NCI-H2081 treated with DMSO at 0.1 percent for 48 hours (cell line): Measurements from ENCODE around the gene FABP6.
"Not testable (repeated sequence)": the region's sequence is repeated elsewhere in the genome, so short reads cannot be mapped to it uniquely, and the experiment has no call there.

Experiments used
- DNase-seq: peaks from one replicate; lab custom pipeline; 2025; lab: John Stamatoyannopoulos, UW

FABP6 gene, protein sequence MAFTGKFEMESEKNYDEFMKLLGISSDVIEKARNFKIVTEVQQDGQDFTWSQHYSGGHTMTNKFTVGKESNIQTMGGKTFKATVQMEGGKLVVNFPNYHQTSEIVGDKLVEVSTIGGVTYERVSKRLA

DNA sequence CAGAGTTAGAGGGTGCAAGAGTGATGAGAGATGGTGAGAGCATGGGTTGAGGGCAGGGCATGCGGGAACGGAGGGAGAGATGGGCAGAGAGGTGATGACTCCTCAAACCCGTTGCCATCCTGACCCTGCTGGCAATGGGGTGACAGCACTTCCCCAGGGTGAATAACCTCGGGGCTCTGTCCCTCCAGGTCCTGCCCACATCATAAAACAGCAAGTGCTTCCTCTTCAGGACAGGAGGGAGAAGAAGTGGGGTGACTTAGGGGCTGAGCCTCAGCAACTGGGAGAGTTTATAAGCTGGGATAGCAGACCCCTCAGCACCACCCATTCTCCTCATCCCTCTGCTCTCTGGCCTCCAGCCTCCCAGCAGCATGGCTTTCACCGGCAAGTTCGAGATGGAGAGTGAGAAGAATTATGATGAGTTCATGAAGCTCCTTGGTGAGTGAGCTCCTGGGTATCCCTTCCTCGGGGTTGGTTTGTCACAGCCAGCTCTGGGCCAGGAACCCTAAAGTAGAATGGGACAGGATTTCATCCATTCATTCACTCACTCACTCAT, at the start of gene FABP6:
TSS of gene FABP6 (plus strand) at position 317 of the 553 bp plus-strand sequence. CDS start at position 369, 52 bp downstream.
- DNase-seq, result no peak

DNA sequence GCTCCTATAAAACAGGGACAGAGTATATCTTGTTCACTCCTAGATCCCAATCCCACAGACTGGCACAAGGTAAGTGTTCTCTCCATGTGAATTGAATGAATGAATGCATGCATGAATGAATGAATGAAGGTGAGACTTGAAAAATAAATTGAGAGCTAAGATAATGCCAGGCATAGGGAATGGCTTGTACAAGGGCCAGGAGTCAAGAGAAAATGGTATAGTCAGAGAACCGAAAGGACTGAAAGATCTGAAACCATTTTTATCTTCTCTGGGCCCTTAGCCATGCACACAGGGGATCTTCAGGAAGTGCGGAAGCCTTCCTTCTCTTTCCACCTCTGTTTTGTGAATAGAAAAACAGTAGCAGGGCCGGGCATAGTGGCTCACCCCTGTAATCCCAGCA, 48.4 kb upstream of the FABP6 start:
- no peak for DNase-seq

DNA sequence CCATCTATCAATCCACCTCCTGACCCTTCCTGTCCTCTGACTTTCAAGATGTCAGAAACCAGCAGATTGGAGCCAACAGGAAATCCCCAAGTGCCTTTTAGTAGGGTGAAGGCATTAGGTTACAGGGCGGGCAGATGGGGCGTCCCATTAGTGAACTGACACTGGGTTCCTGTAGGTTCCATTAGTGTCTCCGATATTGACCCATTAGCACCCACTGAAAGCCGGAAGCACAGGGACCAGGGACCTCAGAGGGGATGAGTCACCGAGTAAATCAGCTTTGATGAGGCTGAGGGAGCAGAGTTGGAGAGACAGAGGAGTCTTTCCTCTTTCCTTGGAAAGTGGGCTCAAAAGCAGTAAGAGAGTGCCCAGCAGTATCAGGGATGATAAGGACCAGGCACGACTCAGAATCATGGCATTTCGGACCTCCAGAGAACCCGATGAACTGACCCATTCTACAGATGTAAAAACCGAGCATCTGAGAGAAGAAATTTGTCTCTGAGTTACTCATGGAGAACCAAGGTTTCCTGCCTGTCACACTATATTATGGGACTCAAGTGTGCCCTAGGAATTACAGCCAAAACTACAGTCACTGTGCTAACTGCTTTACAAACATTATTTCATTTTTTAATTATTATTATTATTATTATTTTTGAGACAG, 47.2 kb upstream of the FABP6 start:
- no peak for DNase-seq

DNA sequence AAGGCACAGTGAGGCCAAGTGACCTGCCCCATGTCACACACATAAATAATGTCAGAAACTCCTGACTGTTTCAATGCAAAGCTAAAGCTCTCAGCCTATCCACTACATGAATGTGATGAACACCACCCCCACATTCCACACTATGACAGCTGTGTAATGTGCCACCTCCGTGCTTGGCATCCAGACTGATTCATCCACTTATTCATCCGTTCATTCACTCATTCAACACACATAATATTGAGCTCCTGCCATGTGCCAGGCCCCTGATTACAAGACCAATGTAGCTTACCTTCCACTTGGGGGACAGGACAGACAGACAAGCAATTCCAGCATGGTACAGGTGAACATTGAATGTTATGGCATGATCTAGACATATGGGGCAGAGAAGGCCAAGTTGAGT, 46.2 kb upstream of the FABP6 start:
- no peak for DNase-seq

DNA sequence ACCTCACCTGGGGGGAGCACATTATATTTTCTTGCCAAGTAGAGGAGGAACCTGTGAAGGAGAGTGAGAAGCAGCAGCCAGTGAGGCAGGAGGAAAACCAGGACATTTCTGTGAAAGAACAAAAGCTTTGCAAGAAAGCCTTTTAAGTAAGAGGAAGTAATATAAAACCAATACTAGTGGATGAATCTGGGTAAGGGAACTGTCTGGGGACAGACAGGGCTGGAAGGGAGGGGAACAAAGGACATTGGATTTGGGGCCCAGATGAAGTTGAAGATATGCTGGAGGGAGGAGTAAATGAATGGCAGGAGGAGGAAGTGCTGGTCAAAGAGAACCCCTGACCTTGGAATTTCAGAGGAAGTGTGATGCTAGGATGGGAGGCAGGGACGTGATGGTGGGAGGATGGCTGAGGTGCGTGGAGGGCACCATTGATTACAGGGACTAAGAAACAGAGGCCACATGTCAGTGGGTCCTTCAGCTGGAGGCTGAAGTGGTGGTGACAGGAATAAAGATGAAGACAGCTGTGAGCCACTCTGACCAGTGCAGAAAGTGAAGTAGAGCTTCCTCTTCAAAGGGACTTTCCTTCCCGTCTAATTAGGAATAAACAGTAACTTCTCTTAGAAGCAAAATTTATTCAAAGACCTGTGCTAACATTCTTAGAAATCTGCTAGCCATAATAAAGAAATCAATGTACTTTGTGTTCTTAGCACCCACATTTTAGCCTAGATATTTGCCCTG, 43.5 kb upstream of the FABP6 start:
- no peak for DNase-seq

DNA sequence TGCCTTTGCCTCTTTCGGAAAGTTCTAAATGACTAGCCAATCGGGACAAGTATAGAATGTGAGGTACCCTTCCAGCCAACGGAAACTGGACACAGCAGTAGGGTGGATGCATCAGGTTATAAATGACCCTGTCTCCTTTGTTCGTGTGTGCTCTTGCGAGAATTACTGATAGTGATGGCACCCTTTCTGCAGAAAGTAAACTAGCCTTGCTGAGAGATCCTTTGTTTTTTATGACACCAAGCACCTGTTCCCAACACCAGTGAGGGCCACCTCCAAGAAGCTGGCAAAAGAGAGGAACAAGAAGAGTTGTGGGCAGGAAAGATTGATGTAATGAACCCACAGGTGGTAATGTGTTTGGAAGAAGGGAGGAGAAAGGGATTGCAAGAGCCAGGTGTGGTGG, 42.8 kb upstream of the FABP6 start:
- DNase-seq, result no peak

DNA sequence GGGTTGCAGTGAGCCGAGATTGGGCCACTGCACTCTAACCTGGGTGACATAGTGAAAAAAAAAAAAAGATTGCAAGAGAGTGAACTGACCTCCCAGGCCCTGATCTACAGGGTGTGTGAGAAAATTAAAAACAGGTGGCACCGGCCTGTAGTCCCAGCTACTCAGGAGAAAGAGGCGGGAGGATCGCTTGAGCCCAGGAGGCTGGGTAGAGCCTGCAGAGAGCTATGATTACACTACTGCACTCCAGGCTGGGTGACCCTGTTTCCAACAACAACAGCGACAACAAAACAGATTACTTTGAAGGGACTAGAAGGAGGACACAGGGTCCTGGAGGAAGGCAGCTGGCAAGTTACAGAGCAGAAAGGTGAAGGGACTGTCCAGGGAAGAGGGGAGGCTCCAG, 42.2 kb upstream of the FABP6 start:
- no peak for DNase-seq

DNA sequence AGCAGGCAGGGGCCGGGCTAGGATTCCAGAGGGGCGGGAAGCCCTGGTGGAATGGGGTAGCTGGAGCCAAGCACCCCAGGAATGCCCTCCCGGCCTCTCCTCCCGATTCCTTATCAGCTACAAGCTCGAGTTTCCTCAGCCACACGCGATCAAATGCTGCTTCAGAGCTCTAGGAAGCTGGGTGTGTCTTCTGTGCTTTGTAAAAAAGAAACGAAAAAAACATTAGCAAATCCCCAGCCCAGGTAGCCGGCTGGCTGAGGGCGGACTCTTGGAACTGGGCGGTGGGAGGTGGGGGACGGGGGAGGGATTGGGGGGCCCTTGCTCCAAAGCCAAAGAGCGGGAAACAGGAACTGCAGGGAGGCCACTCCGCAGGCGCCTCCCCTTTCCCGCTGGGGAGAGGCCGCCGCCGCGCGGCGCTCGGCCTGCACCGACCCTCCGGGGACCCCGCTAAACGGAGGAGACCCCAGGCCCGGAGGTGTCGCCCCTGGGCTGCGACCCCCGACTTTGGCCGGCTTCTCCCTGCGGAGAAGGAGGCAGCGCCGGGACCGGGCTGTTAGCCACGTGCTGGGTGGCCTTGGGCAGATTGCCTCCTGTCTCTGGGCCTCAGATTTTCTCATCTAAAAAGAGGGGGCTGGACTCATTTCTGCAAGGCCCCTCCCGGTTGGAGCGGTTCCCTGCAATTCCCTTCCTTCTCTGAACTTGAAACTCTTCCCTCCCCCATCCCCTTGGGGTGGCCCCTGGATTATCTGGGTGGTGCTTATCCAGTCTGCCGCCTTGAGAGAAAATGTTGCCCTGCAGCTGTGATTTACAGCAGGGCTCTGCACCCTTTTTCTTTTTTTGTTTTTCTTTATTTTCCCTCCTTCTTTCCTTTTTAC, 40.9 kb upstream of the FABP6 start:
- DNase-seq, result no peak

DNA sequence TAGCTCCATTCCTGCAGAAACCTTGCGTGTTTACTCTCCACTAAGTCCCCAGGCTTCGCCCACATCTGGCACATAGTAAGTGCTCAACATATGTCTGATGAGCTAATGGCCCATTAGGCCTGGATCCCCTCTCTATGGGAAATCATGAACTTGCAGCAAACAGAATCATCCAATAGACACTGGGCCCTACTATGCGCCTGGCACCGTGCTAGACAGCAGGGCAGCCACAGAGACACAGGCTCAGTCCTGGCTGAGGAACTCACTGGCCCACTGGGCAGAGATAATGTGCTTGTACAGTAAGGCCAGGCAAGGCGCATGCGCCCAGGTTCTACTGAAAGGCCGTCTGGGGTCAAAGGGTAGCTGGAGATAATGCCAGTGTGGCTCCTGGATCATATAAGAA, 36.9 kb upstream of the FABP6 start:
- DNase-seq, result no peak

DNA sequence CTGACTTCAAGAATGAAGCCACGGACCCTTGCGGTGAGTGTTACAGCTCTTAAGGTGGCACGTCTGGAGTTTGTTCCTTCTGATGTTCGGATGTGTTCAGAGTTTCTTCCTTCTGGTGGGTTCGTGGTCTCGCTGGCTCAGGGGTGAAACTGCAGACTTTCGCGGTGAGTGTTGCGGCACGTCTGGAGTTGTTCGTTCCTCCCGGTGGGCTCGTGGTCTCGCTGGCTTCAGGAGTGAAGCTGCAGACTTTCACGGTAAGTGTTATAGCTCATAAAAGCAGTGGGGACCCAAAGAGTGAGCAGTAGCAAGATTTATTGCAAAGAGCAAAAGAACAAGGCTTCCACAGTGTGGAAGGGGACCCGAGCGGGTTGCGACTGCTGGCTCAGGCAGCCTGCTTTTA, 36.2 kb upstream of the FABP6 start:
- DNase-seq, result not testable (repeated sequence)

DNA sequence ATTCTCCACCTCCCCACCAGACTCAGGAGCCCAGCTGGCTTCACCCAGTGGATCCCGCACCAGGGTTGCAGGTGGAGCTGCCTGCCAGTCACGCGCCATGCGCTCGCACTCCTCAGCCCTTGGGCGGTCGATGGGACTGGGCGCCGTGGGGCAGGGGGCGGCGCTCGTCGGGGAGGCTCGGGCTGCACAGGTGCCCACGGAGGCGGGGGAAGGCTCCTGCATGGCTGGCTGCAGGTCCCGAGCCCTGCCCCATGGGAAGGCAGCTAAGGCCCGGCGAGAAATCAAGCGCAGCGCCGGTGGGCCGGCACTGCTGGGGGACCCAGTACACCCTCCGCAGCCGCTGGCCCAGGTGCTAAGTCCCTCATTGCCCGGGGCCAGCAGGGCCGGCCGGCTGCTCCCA, 35.5 kb upstream of the FABP6 start:
- DNase-seq, result not testable (repeated sequence)

DNA sequence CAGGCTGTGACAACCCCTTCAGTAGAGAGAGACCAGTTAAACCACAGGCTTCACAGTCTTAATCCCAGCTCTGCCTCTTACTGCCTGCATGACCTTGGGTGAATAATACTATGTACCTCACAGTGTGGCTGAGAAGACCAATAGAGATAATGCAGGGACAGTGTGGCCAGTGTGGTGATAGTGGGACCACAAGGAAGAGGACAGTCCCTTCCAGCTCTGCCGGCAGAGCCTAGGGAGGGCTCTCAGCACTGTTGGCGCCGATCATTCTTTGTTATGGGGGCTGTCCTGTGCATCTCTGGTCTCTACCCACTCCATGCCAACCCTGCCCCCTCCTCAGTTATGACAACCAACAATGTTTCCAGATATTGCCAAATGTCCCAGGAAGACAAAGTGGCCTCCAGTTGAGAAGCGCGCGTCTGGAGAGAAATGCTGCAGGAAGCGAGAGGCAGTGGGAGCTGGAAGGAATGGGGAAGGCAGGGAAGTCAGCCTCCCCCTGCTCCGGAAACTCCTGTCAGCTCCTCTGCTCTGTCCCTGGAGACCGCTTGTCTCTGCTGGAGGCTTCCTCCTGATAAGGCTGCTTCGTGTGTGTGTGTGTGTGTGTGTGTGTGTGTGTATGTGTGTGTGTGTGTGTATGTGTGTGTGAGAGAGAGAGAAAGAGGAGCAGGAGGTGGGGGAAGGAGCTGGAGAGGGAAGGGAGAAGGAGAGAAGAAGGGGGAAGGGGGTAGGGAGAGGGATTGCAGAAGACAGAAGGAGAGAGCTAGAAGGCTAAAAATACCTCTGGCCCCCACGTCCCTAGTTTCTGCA, 31.8 kb upstream of the FABP6 start:
- DNase-seq, result no peak

DNA sequence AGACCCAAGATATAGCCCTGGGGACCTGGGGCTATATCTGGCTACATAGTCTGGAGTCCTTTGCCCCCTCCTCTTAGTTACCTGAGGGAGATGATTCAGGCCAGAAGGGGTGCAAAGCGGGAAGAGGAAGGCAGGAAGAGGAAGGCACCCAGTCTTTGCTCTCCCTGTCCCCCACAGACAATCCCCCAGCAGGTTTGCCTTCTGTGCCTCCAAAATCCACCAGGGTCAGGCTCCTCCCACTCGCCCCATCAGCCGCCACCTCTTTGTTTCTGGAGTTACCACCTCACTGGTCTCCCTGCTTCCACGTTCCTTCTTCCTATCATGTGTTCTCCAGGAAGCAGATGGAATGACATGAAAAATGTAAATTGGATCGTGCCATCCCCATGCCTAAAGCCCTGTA, 31.2 kb upstream of the FABP6 start:
- DNase-seq, result no peak

DNA sequence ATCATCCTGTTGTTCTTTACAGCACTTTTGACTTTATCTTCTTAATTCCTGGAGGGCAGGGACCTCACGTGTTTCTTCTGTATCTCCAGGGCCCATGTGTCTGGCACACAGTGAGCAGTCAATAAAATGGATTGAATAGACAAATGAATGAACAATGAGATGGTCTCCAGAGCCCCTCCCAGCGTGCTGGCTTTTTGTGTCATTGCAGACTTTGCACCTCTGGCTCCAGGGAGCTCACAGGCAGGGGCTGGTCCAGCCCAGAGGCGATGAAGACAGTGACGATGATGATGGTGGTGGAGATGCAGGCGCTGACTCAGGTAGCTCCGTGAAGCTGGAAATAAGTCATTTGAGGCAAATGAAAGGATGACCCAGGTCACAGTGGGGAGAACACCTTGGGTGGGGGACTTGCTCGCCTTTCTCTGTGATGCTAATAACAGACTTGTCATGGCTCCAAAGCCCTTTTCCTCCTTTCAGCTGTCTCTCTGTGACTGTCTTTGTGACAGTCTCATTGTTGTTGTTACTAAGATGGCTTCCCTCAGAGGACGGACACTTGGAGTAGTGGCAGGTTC, 30.4 kb upstream of the FABP6 start:
- DNase-seq, result no peak

DNA sequence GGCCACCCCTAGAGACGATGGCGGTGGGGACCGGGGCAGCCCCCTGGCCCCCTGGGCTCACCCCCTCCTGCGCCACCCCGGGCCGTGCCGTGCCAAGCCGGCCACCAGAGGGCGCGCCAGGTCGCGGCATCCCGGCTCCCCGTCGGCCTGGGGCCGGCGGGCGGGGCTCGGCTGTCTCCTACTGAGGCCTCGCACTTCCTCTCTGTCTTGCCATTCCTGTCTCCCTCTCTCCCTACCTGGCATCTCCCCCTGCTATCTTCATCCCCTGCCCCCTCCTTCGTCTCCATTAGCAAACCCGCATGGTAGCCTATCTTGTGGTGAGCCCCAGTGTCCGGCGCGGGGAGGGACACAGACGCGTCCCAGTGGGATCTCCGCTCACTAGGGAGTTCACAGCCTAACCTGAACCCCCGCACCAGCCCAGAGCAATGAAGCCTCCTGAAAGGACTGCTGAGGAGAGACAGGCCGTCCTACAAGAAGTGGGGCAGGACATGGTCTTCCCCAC, 29.8 kb upstream of the FABP6 start:
- DNase-seq, result peak; percentile 4

DNA sequence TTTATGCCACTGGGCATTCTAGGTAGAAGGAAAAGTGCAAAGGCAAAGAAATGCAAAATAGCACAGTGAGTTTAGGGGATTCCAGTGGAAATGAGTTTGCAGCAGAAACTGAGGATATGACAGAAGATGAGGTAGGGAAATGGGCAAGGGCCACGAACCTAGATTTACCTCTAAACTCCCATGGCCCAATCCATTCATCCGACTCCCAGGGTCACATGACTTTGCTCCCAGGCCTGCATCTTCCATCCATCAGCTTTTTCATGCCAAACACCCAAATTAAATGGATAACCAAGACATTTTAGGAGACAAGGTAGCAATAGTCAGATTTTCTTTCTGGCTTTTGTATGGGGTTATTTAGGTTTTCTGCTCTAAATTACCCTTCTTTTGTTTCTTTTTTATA, 22.2 kb upstream of the FABP6 start:
- DNase-seq, result no peak

DNA sequence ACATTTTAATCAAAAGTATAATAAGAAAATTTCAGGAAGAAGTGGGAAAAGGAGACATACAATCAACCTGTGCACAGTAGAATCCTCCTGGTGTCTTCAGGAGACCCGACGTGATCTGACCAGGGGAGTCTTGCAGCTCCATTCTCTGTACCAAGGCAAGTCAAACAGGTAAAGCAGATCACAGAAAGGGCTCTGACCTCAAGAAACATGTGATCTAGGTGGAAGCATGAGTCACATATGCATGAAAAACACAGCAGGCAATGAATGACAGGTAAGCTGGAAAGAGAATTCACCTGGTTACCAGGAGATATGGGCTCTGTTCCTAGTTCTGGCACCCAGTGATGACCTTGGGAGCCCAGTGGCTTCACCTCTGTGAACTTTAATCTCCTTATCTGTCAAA, 19.4 kb upstream of the FABP6 start:
- DNase-seq, result no peak

DNA sequence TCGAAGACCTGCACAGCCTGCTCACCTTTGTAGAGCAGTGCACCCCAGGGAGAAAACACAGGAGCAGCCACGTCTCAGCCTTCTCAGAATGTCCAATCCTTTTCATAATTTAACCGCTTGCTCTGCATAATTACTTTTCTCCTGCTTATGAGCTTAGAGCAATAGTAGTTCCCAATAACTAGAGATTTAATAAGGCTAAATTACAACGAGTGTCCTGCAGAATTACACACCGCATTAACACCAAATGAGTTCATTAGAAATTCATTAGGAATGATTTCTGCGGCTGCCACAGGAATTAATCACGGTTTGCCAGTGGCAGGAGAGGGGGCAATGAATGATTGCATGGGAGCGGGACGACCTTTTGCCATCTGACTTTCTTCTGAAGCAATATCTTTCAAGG, 18.7 kb upstream of the FABP6 start:
- no peak for DNase-seq

DNA sequence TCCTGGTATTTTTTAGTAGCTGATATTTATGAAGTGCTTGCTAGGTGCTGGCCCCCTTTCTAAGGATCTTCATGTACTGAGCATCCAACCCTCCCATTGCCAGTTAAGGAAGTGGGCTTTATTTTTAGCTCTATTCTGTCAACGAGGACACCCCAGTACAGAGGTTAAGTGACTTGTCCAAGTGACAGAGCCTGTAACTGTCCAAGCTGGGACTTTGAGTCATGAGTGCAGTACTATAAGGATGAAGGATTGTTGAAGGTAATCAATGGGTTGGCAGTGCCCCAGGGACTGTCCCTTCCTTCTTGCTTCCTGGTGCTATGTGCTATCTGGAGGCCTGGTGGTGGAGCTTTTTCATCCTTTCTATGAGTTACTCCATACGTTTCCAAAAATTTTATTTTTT, 18.0 kb upstream of the FABP6 start:
- DNase-seq, result no peak

DNA sequence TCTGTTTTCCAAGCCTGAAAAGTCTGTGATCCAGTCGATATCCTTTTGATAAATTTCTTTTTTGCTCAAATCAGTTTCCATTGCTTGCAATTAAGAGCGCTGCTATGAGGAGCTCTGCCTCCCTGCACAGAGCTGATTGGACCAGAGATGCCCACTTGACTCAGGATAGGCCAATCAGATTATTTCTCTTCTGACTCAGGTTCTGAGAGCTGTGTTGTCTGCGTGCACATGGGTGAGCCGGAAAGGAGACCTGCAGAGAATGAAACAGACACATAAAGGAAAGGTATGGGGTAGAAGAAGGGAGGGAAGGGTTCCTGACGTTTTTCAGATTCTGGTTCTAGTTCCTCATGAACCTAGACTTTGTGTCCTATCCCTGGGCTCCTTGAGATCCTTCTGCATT, 15.8 kb upstream of the FABP6 start:
- no peak for DNase-seq

DNA sequence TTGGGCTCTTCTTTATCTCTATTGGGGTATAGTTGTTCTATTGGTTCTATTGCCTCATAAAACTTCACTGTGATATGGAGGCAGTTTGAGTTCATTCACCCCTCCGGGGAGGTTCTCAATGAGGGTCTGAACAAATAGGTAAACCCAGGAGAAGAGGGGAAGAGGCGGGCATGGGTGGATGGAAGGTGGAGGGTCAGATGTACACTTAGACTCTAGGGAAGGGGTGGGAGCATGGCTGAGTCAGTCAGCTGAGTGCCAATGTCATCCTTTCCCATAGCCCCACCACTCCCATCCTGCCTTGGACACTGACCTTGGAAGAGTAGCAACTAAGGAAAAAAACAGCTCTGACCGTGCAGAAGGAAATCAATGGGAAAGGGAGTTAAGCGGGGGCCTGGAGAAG, 9.9 kb upstream of the FABP6 start:
- DNase-seq, result no peak
